GM19023 (cell line): ENCODE data around the gene NPHS1.
"Not testable (repeated sequence)": the region's sequence is repeated elsewhere in the genome, so short reads cannot be mapped to it uniquely, and the experiment has no call there.

Experiments
- ATAC-seq: cut with Tn5 transposase; IDR thresholded peaks from one replicate; pipeline ENCODE4 v1.9.1; 2021; ENCODE audit warnings: mild to moderate bottlenecking, moderate library complexity; ENCODE audit not compliant: unreplicated experiment

The NPHS1 gene

GRCh38 chr19:35874392-35874930 is 22.2 kb upstream of the NPHS1 start:
- ATAC-seq: no peak

GRCh38 chr19:35872180-35872579 is 19.9 kb upstream of the NPHS1 start:
- no peak for ATAC-seq

GRCh38 chr19:35871611-35872010 is 19.3 kb upstream of the NPHS1 start:
- ATAC-seq: no peak

DNA sequence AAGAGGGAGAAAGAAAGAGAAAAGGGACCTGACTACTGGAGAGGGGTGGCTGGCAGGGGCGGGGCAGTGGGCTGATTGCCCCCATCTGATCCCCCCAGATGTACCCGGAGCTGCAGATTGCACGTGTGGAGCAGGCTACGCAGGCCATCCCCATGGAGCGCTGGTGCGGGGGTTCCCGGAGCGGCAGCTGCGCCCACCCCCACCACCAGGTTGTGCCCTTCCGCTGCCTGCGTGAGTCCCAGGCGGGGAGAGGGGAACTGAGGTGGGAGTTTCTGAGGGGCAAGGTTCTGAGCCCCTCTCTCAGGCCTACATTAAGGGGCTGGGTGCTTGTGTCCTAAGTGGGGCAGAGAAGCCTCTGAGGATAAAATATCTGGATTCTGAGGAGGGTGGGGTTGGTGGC is 18.5 kb upstream of the NPHS1 start:
- ATAC-seq: no peak

DNA sequence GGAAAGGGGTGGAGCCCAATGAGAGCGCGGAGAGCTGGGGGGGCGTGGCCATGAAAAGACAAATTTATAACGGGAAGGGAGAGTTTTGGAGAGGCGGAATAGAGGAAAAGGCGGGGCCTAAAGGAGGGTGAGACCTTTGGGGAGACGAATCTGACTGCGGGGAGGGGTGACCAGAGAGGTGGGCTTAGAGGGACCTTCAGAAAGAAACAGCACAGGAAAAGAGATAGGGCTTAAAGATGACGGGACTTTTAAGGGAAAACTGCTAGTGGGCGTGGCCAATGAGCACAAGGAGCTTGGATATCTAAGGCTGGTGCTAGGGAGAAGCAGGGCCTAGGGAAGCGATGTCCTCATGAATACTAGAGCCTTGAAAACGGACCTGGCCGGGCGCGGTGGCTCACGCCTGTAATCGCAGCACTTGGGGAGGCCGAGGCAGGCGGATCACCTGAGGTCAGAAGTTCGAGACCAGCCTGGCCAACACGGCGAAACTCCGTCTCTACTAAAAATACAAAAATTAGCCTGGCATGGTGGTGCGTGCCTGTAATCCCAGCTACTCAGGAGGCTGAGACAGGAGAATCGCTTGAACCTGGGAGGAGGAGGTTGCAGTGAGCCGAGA is 17.9 kb upstream of the NPHS1 start:
- ATAC-seq: not testable (repeated sequence)

- ATAC-seq: peak; percentile 73
Measured at GRCh38 chr19:35869327-35870123, 17.2 kb upstream of the NPHS1 start.

- no peak for ATAC-seq
Measured at GRCh38 chr19:35868823-35869326, 16.6 kb upstream of the NPHS1 start.

- ATAC-seq: no peak
Measured at GRCh38 chr19:35868172-35868822, 16.0 kb upstream of the NPHS1 start, which contains the start of gene APLP1. TSS of gene APLP1 (plus strand) at chr19:35868574. CDS start at chr19:35868637, 63 bp downstream.

DNA sequence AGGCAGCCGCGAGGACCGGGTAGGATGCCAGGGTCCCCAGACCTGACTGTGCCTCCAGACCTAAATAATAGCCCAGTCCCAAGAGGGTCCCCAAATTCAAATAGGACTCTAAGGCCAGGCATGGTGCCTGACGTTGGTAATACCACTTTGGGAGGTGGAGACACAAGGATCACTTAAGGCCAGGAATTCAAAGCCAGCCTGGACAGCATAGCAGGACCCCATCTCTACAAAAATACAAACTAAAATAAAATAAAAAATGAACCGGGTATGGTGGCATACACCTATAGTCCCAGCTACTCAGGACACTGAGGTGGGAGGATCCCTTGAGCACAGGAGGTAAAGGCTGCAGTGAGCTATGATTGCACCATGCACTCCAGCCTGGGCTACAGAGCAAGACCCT is 10.7 kb upstream of the NPHS1 start:
- no peak for ATAC-seq

DNA sequence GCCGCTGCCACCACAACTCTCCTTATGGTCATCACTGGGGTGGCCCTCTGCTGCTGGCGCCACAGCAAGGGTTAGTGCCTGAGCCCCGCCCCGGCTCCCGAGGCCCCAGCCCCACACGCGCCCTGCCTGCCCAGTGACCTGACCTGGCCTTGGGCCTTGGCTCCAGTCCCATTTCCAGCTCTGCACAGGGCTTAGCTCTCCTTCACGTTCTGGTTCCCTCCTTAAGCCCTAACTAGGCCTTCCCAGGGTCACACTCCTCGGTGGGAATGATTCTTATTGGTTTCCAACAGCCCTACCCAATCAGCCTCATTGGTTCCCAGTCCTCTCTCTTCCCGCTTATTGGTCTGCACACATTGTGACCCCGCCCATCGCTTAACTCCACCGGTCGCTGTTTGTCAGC is 10.2 kb upstream of the NPHS1 start:
- ATAC-seq: no peak

DNA sequence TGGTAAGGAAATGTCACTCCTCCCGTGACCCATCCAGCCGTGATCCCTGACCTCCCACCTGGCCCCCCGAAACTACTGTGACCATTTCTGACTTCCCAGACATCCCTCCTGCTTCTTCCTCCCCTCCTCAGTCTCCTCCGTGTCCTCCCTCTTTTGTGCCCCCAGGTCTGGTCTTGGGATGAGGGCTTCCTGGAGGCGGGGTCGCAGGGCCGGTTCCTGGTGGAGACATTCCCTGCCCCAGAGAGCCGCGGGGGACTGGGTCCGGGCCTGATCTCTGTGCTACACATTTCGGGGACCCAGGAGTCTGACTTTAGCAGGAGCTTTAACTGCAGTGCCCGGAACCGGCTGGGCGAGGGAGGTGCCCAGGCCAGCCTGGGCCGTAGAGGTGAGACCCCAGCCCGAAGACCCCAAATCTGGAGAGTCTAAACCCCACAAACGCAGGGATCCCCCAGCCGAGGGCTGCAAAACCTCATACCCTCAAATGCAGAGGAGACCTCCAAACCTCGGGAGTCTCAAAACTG is 9.4 kb upstream of the NPHS1 start:
- ATAC-seq: no peak

DNA sequence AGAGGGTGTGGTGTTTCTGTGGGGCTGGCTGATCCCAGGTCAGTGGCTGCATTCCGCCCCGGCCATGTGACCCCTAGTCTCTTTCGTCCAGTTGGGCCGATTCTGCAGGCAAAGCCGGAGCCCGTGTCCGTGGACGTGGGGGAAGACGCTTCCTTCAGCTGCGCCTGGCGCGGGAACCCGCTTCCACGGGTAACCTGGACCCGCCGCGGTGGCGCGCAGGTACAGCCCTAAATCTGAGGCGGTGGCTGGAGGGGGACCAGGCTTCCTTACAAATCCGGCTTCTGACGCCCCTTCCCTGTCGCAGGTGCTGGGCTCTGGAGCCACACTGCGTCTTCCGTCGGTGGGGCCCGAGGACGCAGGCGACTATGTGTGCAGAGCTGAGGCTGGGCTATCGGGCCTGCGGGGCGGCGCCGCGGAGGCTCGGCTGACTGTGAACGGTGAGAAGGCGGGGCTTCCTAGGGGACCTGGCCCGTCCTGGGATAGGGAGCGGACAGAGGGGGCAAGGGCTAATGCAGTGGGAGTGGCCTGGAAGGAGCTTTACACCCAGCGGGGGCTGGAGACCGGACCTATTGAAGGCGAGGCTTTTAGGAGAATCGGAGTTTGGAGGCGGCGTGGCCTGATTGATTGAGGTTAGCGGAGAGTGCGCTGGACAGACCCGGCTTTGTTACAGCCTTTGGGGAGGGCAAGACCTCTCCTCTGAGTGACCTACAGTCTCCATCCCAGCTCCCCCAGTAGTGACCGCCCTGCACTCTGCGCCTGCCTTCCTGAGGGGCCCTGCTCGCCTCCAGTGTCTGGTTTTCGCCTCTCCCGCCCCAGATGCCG is 8.7 kb upstream of the NPHS1 start:
- no peak for ATAC-seq

- no peak for ATAC-seq
Measured at GRCh38 chr19:35860436-35860817, 8.1 kb upstream of the NPHS1 start.

- ATAC-seq: no peak
Measured at GRCh38 chr19:35859414-35859813, 7.1 kb upstream of the NPHS1 start.

DNA sequence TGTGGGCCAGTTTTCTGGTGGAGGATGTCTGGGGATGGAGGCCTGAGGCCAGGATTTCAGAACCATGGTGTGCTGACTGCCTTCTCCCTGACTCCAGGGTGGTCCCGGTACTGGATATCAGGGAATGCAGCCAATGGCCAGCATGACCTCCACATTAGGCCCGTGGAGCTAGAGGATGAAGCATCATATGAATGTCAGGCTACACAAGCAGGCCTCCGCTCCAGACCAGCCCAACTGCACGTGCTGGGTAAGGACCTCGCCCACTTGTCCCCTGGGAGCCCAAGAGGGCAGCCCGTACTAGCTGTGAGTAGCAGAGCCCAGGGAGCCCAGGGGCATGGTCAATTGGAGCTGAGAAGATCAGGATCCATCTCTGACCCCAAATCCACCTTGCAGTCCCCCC is 6.0 kb upstream of the NPHS1 start:
- no peak for ATAC-seq

- no peak for ATAC-seq
Measured at GRCh38 chr19:35856546-35857149, 4.3 kb upstream of the NPHS1 start, which contains the start of gene KIRREL2. TSS of gene KIRREL2 (plus strand) at chr19:35856911. CDS start at chr19:35857120, 209 bp downstream.

DNA sequence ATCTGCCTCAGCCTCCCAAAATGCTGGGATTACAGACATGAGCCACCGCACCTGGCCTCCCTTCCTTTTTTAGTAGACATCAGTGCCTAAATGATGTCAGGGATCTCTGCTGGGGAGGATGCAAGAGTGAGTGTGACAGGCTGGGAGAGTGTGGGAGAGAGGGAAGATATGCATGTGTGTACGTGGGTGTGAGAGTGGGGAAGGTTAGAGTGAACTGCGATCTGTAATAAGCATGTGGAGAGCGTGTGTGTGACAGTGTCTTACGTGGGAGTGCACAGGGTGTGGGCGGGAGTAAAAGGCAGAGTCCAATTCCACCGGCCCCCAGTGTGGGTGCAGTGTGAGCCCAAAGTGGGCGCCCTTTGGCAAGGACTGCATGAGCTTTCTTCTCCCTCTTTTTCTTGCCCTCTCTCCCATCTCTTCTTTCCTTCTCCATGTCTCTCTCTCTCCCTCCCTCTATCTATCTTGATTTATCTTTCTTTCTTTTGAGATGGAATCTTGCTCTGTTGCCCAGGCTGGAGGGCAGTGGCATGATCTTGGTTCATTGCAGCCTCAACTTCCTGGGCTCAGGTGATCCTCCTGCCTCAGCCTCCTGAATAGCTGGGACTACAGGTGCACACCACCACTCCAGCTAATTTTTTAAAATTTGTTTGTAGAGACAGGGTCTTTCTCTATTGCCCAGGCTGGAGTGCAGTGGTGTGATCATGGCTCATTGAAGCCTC is 893 bp upstream of the NPHS1 start:
- no peak for ATAC-seq

DNA sequence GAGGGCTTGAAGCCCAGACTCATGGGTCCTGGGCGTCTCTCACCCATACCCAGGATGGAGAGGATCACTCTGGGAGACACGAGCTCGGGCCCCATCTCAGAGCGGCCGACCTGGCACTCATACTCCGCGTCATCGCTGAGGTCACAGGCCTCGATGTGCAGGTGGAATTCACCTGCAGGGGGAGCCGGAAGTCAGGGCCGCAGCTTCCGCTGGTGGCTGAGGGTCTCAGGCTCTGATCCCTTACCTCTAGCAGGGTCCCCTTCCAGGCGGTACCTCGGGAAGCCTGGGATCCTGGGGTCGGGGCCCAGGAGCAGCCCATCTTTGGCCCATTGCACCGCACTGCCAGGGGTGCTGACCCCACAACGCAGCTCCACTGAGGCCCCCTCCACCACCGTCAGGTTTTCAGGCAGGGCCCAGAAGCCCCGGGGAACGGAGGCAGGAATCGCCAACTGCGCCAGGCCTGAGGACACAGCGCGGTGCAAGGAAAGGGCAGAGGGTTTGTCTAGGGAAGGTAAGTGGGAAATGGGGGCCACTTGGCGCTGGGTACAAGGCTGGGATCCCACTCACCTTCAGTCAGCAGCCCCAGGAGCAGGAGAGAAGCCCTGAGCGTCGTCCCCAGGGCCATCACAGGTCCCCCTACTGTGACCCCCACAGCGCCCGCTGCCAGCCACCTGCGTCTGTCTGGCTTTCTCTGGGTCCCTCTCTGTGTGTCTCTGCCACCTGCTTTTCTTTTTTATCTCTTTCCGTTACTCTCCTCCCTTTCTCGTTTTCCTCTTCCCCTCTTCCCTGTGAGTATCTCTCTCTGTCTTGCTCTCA is 883 bp downstream of the NPHS1 start:
- ATAC-seq: no peak
